DND-41 (cell line): ENCODE data around the gene MEA1.
"Not testable (repeated sequence)": the region's sequence is repeated elsewhere in the genome, so short reads cannot be mapped to it uniquely, and the experiment has no call there.

ENCODE experiments used
- ATAC-seq: fragments of 200-7000 bp; cut with Tn5 transposase; 3 replicates; pipeline ENCODE4 v1.9.1; 2021; ENCODE audit warnings: low read depth; ENCODE audit not compliant: insufficient read depth
- DNase-seq: peaks from one replicate; pipeline ENCODE4 v3.0.0-alpha.2; 2020
- H2AFZ ChIP-seq: 2 replicates; pipeline ENCODE4 v1.6.0; 2012; ENCODE audit warnings: low read depth, low read length
- H3K27ac ChIP-seq: 2 replicates; pipeline ENCODE4 v1.5.1; 2012; ENCODE audit warnings: low read length, inconsistent platforms
- H3K27me3 ChIP-seq: fragments of 200-600 bp; sonication (generic); 2 replicates; pipeline ENCODE4 v1.6.0; 2012; ENCODE audit warnings: low read length, mild to moderate bottlenecking, inconsistent platforms; ENCODE audit not compliant: insufficient read depth, poor library complexity
- H3K36me3 ChIP-seq: 2 replicates; pipeline ENCODE4 v1.5.1; 2012; ENCODE audit warnings: low read length, inconsistent platforms; ENCODE audit not compliant: insufficient read depth
- H3K4me1 ChIP-seq: 2 replicates; pipeline ENCODE4 v1.5.1; 2012; ENCODE audit warnings: mild to moderate bottlenecking, low read length; ENCODE audit not compliant: insufficient read depth
- H3K4me2 ChIP-seq: 2 replicates; pipeline ENCODE4 v1.6.0; 2012; ENCODE audit warnings: mild to moderate bottlenecking, moderate library complexity, low read length, inconsistent platforms; ENCODE audit not compliant: insufficient read depth
- H3K4me3 ChIP-seq, 2 experiments: fragments of 200-600 bp in 1 of 2; shearing (Covaris generic) in 1 of 2; 2 replicates each; pipeline ENCODE4 v1.5.1; 2012 to 2016; ENCODE audit warnings: inconsistent platforms in 2 of 2, low read length in 2 of 2, mild to moderate bottlenecking in 2 of 2, low read depth in 1 of 2, moderate library complexity in 1 of 2
- H3K79me2 ChIP-seq: 2 replicates; pipeline ENCODE4 v1.6.0; 2012; ENCODE audit warnings: low read length, inconsistent platforms; ENCODE audit not compliant: insufficient read depth
- H3K9ac ChIP-seq: 2 replicates; pipeline ENCODE4 v1.6.0; 2012; ENCODE audit warnings: low read depth, mild to moderate bottlenecking, inconsistent platforms, low read length, moderate library complexity
- H3K9me3 ChIP-seq: 2 replicates; pipeline ENCODE4 v1.5.1; 2012; ENCODE audit warnings: low read length, moderate library complexity, mild to moderate bottlenecking, inconsistent platforms; ENCODE audit not compliant: insufficient read depth, severe bottlenecking
- H4K20me1 ChIP-seq: 2 replicates; pipeline ENCODE4 v1.6.0; 2012; ENCODE audit warnings: low read length; ENCODE audit not compliant: insufficient read depth
- EZH2 ChIP-seq: IDR thresholded peaks from 3 replicates; pipeline ENCODE4 v1.6.1; 2012; ENCODE audit warnings: borderline replicate concordance, low read depth, mild to moderate bottlenecking, moderate library complexity, low read length, inconsistent platforms; ENCODE audit not compliant: severe bottlenecking
- TF ChIP-seq, protein P1 (sequence below): IDR thresholded peaks from 2 replicates; pipeline ENCODE4 v1.5.1; 2012; ENCODE audit warnings: borderline replicate concordance, low read length, moderate library complexity, mild to moderate bottlenecking; ENCODE audit not compliant: poor library complexity, severe bottlenecking; ENCODE audit errors: extremely low read depth

Gene MEA1

GRCh38 chr6:43001843-43002242, 11.9 kb downstream of the MEA1 start:
- peaks cover 3% of the 10 kb centered on the region; the same call in 1 of the 2 replicates for H4K20me1 ChIP-seq
- TF ChIP-seq EZH2: no peak
- TF ChIP-seq, protein P1, sequence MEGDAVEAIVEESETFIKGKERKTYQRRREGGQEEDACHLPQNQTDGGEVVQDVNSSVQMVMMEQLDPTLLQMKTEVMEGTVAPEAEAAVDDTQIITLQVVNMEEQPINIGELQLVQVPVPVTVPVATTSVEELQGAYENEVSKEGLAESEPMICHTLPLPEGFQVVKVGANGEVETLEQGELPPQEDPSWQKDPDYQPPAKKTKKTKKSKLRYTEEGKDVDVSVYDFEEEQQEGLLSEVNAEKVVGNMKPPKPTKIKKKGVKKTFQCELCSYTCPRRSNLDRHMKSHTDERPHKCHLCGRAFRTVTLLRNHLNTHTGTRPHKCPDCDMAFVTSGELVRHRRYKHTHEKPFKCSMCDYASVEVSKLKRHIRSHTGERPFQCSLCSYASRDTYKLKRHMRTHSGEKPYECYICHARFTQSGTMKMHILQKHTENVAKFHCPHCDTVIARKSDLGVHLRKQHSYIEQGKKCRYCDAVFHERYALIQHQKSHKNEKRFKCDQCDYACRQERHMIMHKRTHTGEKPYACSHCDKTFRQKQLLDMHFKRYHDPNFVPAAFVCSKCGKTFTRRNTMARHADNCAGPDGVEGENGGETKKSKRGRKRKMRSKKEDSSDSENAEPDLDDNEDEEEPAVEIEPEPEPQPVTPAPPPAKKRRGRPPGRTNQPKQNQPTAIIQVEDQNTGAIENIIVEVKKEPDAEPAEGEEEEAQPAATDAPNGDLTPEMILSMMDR: no peak

DNA sequence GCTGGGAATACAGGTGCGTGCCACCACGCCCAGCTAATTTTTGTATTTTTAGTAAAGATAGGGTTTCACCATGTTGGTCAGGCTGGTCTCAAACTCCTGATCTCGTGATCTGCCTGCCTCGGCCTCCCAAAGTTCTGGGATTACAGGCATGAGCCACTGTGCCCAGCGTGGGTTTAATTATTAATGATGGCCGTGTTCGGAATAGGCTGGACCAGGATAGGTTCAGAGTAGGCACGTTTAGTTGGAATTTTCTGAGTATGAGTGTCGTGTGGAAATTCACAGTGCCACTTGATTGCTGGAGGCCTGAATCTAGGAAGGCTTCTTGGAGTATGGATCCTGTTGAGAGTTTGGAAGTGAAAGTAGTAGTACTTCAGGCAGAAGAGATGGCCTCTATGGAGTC, 15.5 kb downstream of the MEA1 start:
- not testable (repeated sequence) for H3K27me3 ChIP-seq, H3K27ac ChIP-seq, ATAC-seq, H2AFZ ChIP-seq, H3K4me3 ChIP-seq, H3K9me3 ChIP-seq, H3K9ac ChIP-seq, H4K20me1 ChIP-seq, H3K4me1 ChIP-seq, DNase-seq, H3K4me2 ChIP-seq
- H3K79me2 ChIP-seq: peaks cover 31% of the 10 kb centered on the region
- peaks cover 23% of the 10 kb centered on the region; the same call in 1 of the 2 replicates for H3K36me3 ChIP-seq

More at GRCh38 chr6:43001843-43002242, 11.9 kb downstream of the MEA1 start:
- Histone ChIP-seq H3K36me3 (peaks cover 38% of the 10 kb centered on the region), H3K9me3 (no peaks in the 10 kb centered on the region), H3K9ac (no peak overlapping the region), H3K79me2 (peaks cover 23% of the 10 kb centered on the region), H3K4me2 (no peak overlapping the region), H2AFZ (no peak overlapping the region), H3K27me3 (no peaks in the 10 kb centered on the region), H3K4me1 (no peaks in the 10 kb centered on the region), H3K4me3 (no peak overlapping the region), H3K27ac (no peak overlapping the region)
- no peak for DNase-seq
- ATAC-seq: no peak

DNA sequence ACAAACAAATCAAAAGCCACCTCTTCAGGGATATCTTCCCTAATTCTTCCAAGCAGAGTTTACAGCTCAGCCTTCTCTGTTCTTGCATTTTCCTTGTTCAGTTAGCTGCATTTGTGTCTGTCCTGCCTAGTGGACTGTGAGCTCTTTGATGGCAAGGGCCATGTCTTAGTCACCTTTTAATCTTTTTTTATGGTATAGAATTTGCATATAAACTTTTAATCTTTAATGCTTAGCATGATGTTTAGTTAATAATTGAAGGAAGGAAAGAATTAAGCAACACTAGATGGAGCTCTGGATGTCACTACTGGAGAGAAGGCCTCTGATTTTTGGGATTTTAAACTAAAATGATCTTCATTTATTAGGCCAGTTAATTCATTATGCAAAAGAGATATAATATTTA, 17.2 kb downstream of the MEA1 start:
- ATAC-seq (no peak), DNase-seq (no peak)
- no peak overlapping the region for H3K4me2 ChIP-seq
- H3K27me3 ChIP-seq: no peaks in the 10 kb centered on the region
- peaks cover 19% of the 10 kb centered on the region for H3K36me3 ChIP-seq
- TF ChIP-seq, protein P1: no peak
- TF ChIP-seq EZH2: no peak
- H3K4me1 ChIP-seq: no peaks in the 10 kb centered on the region
- H3K79me2 ChIP-seq: peaks cover 38% of the 10 kb centered on the region
- H3K9me3 ChIP-seq: no peaks in the 10 kb centered on the region
- H3K4me3 ChIP-seq: no peak overlapping the region
- no peak overlapping the region for H3K9ac ChIP-seq
- no peak overlapping the region for H3K27ac ChIP-seq
- no peak overlapping the region for H2AFZ ChIP-seq
- no peaks in the 10 kb centered on the region; the same call in 1 of the 2 replicates for H4K20me1 ChIP-seq

GRCh38 chr6:42993445-42993844, 20.3 kb downstream of the MEA1 start:
- no peaks in the 10 kb centered on the region; the same call in 1 of the 2 replicates for H4K20me1 ChIP-seq
- no peak for DNase-seq
- H3K79me2 ChIP-seq: peaks cover 44% of the 10 kb centered on the region

More at GRCh38 chr6:42993445-42993844, 20.3 kb downstream of the MEA1 start:
- Histone ChIP-seq H3K27ac (no peak overlapping the region), H3K4me3 (no peak overlapping the region), H3K9ac (no peak overlapping the region), H3K36me3 (peaks cover 36% of the 10 kb centered on the region), H3K4me2 (no peak overlapping the region), H3K27me3 (no peaks in the 10 kb centered on the region), H2AFZ (no peak overlapping the region), H3K4me1 (peaks cover 2% of the 10 kb centered on the region), H3K9me3 (no peaks in the 10 kb centered on the region)
- no peak for TF ChIP-seq EZH2
- TF ChIP-seq, protein P1: no peak
- no peak for ATAC-seq
